GM12878 (cell line): ENCODE measurements around the gene RIMBP2. TPM values are rescaled to one million over a fixed set of nuclear protein-coding genes. Genes with fewer than 3 reads are reported as not detected.

Experiments used
- ATAC-seq: fragments of 200-7000 bp; cut with Tn5 transposase; 3 replicates; pipeline ENCODE4 v1.9.1; 2020; ENCODE audit warnings: mild to moderate bottlenecking, moderate library complexity
- BruUV-seq: library from RNA; stranded (reverse); fragments of 400-500 nt; replicated peaks from 2 replicates; lab custom pipeline; 2021; lab: Mats Ljungman, UMichigan
- CTCF ChIA-PET: fragments of 300-600 bp; sonication (Branson Sonifier 250); formaldehyde crosslinking; extraction: SDS; loops from one replicate; lab custom pipeline; 2021; ENCODE audit warnings: inconsistent platforms; lab: Yijun Ruan, JAX
- POLR2A ChIA-PET: fragments of 350-600 bp; formaldehyde crosslinking; extraction: SDS; loops from one replicate; lab custom pipeline; 2021; ENCODE audit warnings: inconsistent platforms; lab: Charles Lee
- RAD21 ChIA-PET: fragments of 300-600 bp; sonication (Branson Sonifier 250); formaldehyde crosslinking; loops from one replicate; lab custom pipeline; 2023; ENCODE audit warnings: antibody characterized with exemption; ENCODE audit not compliant: unreplicated experiment; lab: Charles Lee
- SMC1A ChIA-PET: fragments of 300-600 bp; sonication (Branson Sonifier 250); formaldehyde crosslinking; loops from one replicate; lab custom pipeline; 2023; ENCODE audit not compliant: unreplicated experiment, uncharacterized antibody; lab: Charles Lee
- DNase-seq: peaks from one replicate; pipeline ENCODE4 v3.0.0-alpha.2; 2011; ENCODE audit warnings: low read depth, low spot score
- FAIRE-seq: peaks from 3 replicates; lab custom pipeline; 2011; peaks lifted over from hg19 to GRCh38; lab: Jason Lieb, UNC
- H2AFZ ChIP-seq: 2 replicates; pipeline ENCODE4 v1.6.0; 2011; ENCODE audit warnings: low read depth, low read length, control low read depth; ENCODE audit not compliant: control insufficient read depth
- H3K27ac ChIP-seq: 2 replicates; pipeline ENCODE4 v1.5.1; 2011; ENCODE audit warnings: control low read depth; ENCODE audit not compliant: control insufficient read depth, insufficient read depth
- H3K27me3 ChIP-seq, 2 experiments: replicated peaks in 1 of 2; 2 replicates each; pipeline versions ENCODE4 v1.6.0 to v1.6.1; 2011; ENCODE audit warnings: low read length in 1 of 2; ENCODE audit not compliant: control insufficient read depth in 2 of 2, insufficient read depth in 2 of 2
- H3K36me3 ChIP-seq, 2 experiments: 2 replicates each; pipeline ENCODE4 v1.5.1; 2011; ENCODE audit warnings: low read length in 1 of 2; ENCODE audit not compliant: control insufficient read depth in 2 of 2, insufficient read depth in 2 of 2
- H3K4me1 ChIP-seq: 2 replicates; pipeline ENCODE4 v1.6.1; 2011; ENCODE audit warnings: mild to moderate bottlenecking, low read length, moderate library complexity, mixed read lengths; ENCODE audit not compliant: control insufficient read depth, insufficient read depth
- H3K4me2 ChIP-seq: 2 replicates; pipeline ENCODE4 v1.6.0; 2011; ENCODE audit warnings: control low read depth; ENCODE audit not compliant: control insufficient read depth, insufficient read depth
- H3K4me3 ChIP-seq: fragments of 200-600 bp; sonication (generic); 2 replicates; pipeline ENCODE4 v1.5.1; 2016
- H3K79me2 ChIP-seq: 2 replicates; pipeline ENCODE4 v1.6.0; 2011; ENCODE audit warnings: low read length; ENCODE audit not compliant: control insufficient read depth, insufficient read depth
- H3K9ac ChIP-seq: 2 replicates; pipeline ENCODE4 v1.8.0; 2011; ENCODE audit warnings: low read length, control low read depth, mixed read lengths; ENCODE audit not compliant: control insufficient read depth, insufficient read depth
- H3K9me3 ChIP-seq: replicated peaks from 3 replicates; pipeline ENCODE4 v1.5.1; 2011; ENCODE audit warnings: mild to moderate bottlenecking, low read length; ENCODE audit not compliant: control insufficient read depth, insufficient read depth
- H4K20me1 ChIP-seq: 2 replicates; pipeline ENCODE4 v1.6.0; 2011; ENCODE audit not compliant: control insufficient read depth, insufficient read depth
- ATF2 ChIP-seq: IDR thresholded peaks from 2 replicates; pipeline ENCODE4 v1.6.1; 2012; ENCODE audit warnings: low read length, inconsistent platforms
- CHD1 ChIP-seq: IDR thresholded peaks from 2 replicates; pipeline ENCODE4 v1.6.1; 2012; ENCODE audit warnings: low read depth, low read length, improper control_type of control experiment
- CTCF ChIP-seq, 3 experiments: IDR thresholded peaks in 2 of 3; conservative IDR thresholded peaks in 1 of 3; 2 replicates each; pipeline ENCODE4 v1.5.1; 2011; ENCODE audit warnings: low read depth in 3 of 3, low read length in 3 of 3, mild to moderate bottlenecking in 3 of 3, control low read depth in 2 of 3, moderate library complexity in 2 of 3, inconsistent platforms in 1 of 3, mixed read lengths in 1 of 3; ENCODE audit not compliant: control insufficient read depth in 2 of 3, insufficient read depth in 1 of 3; ENCODE audit errors: extremely low read depth in 1 of 3
- DPF2 ChIP-seq: fragments of 450-650 bp; IDR thresholded peaks from 2 replicates; pipeline ENCODE4 v1.6.1; 2017; ENCODE audit warnings: mild to moderate bottlenecking
- ETV6 ChIP-seq, 2 experiments: fragments of 450-650 bp in 1 of 2; IDR thresholded peaks in 1 of 2; conservative IDR thresholded peaks in 1 of 2; 2 replicates each; pipeline ENCODE4 v1.6.1; 2014; ENCODE audit warnings: antibody characterized with exemption in 1 of 2, borderline replicate concordance in 1 of 2, low read depth in 1 of 2, mild to moderate bottlenecking in 1 of 2, moderate library complexity in 1 of 2
- IRF5 ChIP-seq: fragments of 450-650 bp; IDR thresholded peaks from 2 replicates; pipeline ENCODE4 v1.6.1; 2017; ENCODE audit warnings: borderline replicate concordance
- MAX ChIP-seq: IDR thresholded peaks from 2 replicates; pipeline ENCODE4 v1.6.1; 2012; ENCODE audit warnings: low read depth, low read length, improper control_type of control experiment
- RCOR1 ChIP-seq: conservative IDR thresholded peaks from 2 replicates; pipeline ENCODE4 v1.6.1; 2012; ENCODE audit warnings: low read depth, low read length, improper control_type of control experiment
- SREBF2 ChIP-seq: IDR thresholded peaks from 2 replicates; pipeline ENCODE4 v1.6.1; 2012; ENCODE audit warnings: mild to moderate bottlenecking, low read length
- STAT1 ChIP-seq: fragments of 450-650 bp; conservative IDR thresholded peaks from 2 replicates; pipeline ENCODE4 v1.6.1; 2014; ENCODE audit warnings: antibody characterized with exemption, mild to moderate bottlenecking
- SUPT20H ChIP-seq: IDR thresholded peaks from 2 replicates; pipeline ENCODE4 v1.6.1; 2011; ENCODE audit warnings: low read depth, mild to moderate bottlenecking, low read length, moderate library complexity, borderline replicate concordance; ENCODE audit not compliant: control insufficient read depth
- ZNF687 ChIP-seq: fragments of 450-650 bp; IDR thresholded peaks from 2 replicates; pipeline ENCODE4 v1.6.1; 2017; ENCODE audit warnings: mild to moderate bottlenecking, moderate library complexity
- WGBS: methylation state at CpG from one replicate; pipeline ENCODE4 v1.1.6; 2016; ENCODE audit warnings: low lambda C conversion rate; ENCODE audit not compliant: insufficient replicate concordance, insufficient coverage; ENCODE audit errors: missing lambda C conversion rate; 5-methylcytosine and 5-hydroxymethylcytosine counted together
- in situ Hi-C: fragments of 300-500 bp; cut with MboI; formaldehyde crosslinking; loops from 9 replicates; pipeline ENCODE4 v1.14.3; 2018; ENCODE audit warnings: mixed read lengths
- intact Hi-C: fragments of 100-400 bp; cut with micrococcal nuclease; formaldehyde crosslinking; loops from one replicate; pipeline ENCODE4 v1.14.2; 2022; ENCODE audit not compliant: unreplicated experiment
- polyA plus RNA-seq, 11 experiments: library from polyadenylated mRNA; depleted of rRNA in 4 of 11; unstranded in 6 of 11; stranded (reverse) in 5 of 11; fragments of >200 nt; fragmentation: Nextera tagmentation in 4 of 11; fragmentation: Illumina TruSeq in 1 of 11; extraction: Ambion mirVana in 4 of 11; extraction: Trizol in 1 of 11; gene quantifications; 1 replicate in 1 of 11; 2 replicates in 10 of 11; pipeline versions ENCODE4 v1.2.1 to v1.2.3, GENCODE V29; 2011 to 2016; ENCODE audit warnings: inconsistent platforms in 2 of 11, missing spikeins in 2 of 11, low read depth in 1 of 11
- total RNA-seq, 4 experiments: library from RNA; depleted of rRNA in 3 of 4; stranded (reverse); fragments of >200 nt in 3 of 4; fragmentation: Illumina TruSeq in 1 of 4; extraction: Trizol in 1 of 4; gene quantifications; 2 replicates each; pipeline versions ENCODE4 v1.2.1 to v1.2.3, GENCODE V29; 2013 to 2021

Gene RIMBP2
- total and polyA plus RNA-seq, 10 of the 15 experiments (the other 5 are each of a cell fraction or from before 2014, with no cell fraction given) = 0.04 to 2.9 (median 0.07) TPM; not detected in 1

GRCh38 chr12:130522244-130522834 is 193.8 kb downstream of the RIMBP2 start:
- Histone ChIP-seq H3K4me3 (no peak overlapping the region), H3K4me1 (no peaks in the 10 kb centered on the region), H3K36me3 (no peaks in the 10 kb centered on the region), H3K79me2 (no peaks in the 10 kb centered on the region), H3K27ac (no peak overlapping the region), H3K4me2 (no peak overlapping the region), H3K9ac (no peak overlapping the region), H4K20me1 (no peaks in the 10 kb centered on the region), H2AFZ (no peak overlapping the region), H3K27me3 (no peaks in the 10 kb centered on the region), H3K9me3 (no peaks in the 10 kb centered on the region)
- in situ Hi-C loops (no loop called here), intact Hi-C loops (no loop called here)
- ChIA-PET SMC1A (no interaction called here), POLR2A (no interaction called here), RAD21 (no interaction called here), CTCF (no interaction called here)
- no peak for FAIRE-seq
- WGBS = 25% methylated on average over 16 of the region's 17 CpGs
- no peak for ATAC-seq
- DNase-seq = no peak
- BruUV-seq = no TSS peak
- TF ChIP-seq ETV6 (conservative IDR thresholded peaks at IDR 0.05 in 1 of 2, IDR thresholded peaks at IDR 0.05 in 1 of 2; ENCODE audit: borderline replicate concordance in 1 of 2, low read depth in 1 of 2) = no peak
- no peak for TF ChIP-seq SUPT20H
- no peak for TF ChIP-seq ATF2
- TF ChIP-seq RCOR1 = no peak
- no peak for TF ChIP-seq ZNF687
- TF ChIP-seq SREBF2 = no peak
- no peak for TF ChIP-seq IRF5
- no peak for TF ChIP-seq CHD1
- no peak for TF ChIP-seq CTCF (IDR thresholded peaks at IDR 0.05 in 2 of 3, conservative IDR thresholded peaks at IDR 0.05 in 1 of 3; ENCODE audit: control insufficient read depth in 2 of 3, extremely low read depth in 1 of 3, insufficient read depth in 1 of 3, low read depth in 3 of 3, low read length in 3 of 3)
- no peak for TF ChIP-seq DPF2
- TF ChIP-seq STAT1 = no peak
- TF ChIP-seq MAX = no peak
